Karpas-422 (cell line): Measurements from ENCODE around the gene PLCG1. TPM values are rescaled to one million over a fixed set of nuclear protein-coding genes. Genes with fewer than 3 reads are reported as not detected.
A peak's percentile ranks its signal among the peaks of the same experiment; 100 is the strongest.

Source experiments
- DNase-seq: peaks from one replicate; pipeline ENCODE4 v3.0.0-alpha.2; 2015
- H2AFZ ChIP-seq: fragments of 200-600 bp; sonication (generic); 2 replicates; pipeline ENCODE4 v1.6.1; 2014; ENCODE audit warnings: antibody characterized with exemption, low read length, mixed read lengths
- H3K27ac ChIP-seq: fragments of 200-600 bp; sonication (generic); 2 replicates; pipeline ENCODE4 v1.5.1; 2014; ENCODE audit warnings: mild to moderate bottlenecking, low read length, moderate library complexity
- H3K27me3 ChIP-seq: fragments of 200-600 bp; sonication (generic); 2 replicates; pipeline ENCODE4 v1.6.1; 2014; ENCODE audit warnings: low read length, mixed read lengths
- H3K36me3 ChIP-seq: fragments of 200-600 bp; sonication (generic); 2 replicates; pipeline ENCODE4 v1.6.1; 2014; ENCODE audit warnings: low read length, mixed read lengths; ENCODE audit not compliant: insufficient read depth
- H3K4me1 ChIP-seq: fragments of 200-600 bp; sonication (generic); 2 replicates; pipeline ENCODE4 v1.6.1; 2014; ENCODE audit warnings: mild to moderate bottlenecking, low read length, mixed read lengths
- H3K4me2 ChIP-seq: fragments of 200-600 bp; sonication (generic); 2 replicates; pipeline ENCODE4 v1.6.1; 2014; ENCODE audit warnings: low read length, low read depth, mild to moderate bottlenecking; ENCODE audit not compliant: poor library complexity, severe bottlenecking
- H3K4me3 ChIP-seq: fragments of 200-600 bp; sonication (generic); 2 replicates; pipeline ENCODE4 v1.5.1; 2014; ENCODE audit warnings: mild to moderate bottlenecking, antibody characterized with exemption, low read length, mixed read lengths
- H3K79me2 ChIP-seq: fragments of 200-600 bp; sonication (generic); 2 replicates; pipeline ENCODE4 v1.6.1; 2014; ENCODE audit warnings: mild to moderate bottlenecking, low read length, mixed read lengths
- H3K9ac ChIP-seq: fragments of 200-600 bp; sonication (generic); 2 replicates; pipeline ENCODE4 v1.6.0; 2014; ENCODE audit warnings: low read length
- H3K9me2 ChIP-seq: fragments of 200-600 bp; sonication (generic), shearing (Covaris generic); replicated peaks from 2 replicates; pipeline ENCODE4 v1.6.0; 2014; ENCODE audit warnings: mild to moderate bottlenecking, low read length, moderate library complexity; ENCODE audit not compliant: insufficient read depth
- H3K9me3 ChIP-seq: fragments of 300-700, 200-600 bp; sonication (generic); 2 replicates; pipeline ENCODE4 v1.6.1; 2014; ENCODE audit warnings: low read length, mixed read lengths
- H4K20me1 ChIP-seq: fragments of 200-600 bp; sonication (generic); 2 replicates; pipeline ENCODE4 v1.6.1; 2014; ENCODE audit warnings: mild to moderate bottlenecking, antibody characterized with exemption, low read length, low read depth; ENCODE audit not compliant: insufficient read depth
- total RNA-seq: library from RNA; depleted of rRNA; stranded (reverse); fragments of >200 nt; shearing (Covaris generic); gene quantifications from 2 replicates; pipeline ENCODE4 v1.2.3, GENCODE V29; 2014; ENCODE audit warnings: low replicate concordance; rRNA removed

PLCG1 gene
- total RNA-seq: 48.6 and 69.0 TPM in 2 replicates

DNA sequence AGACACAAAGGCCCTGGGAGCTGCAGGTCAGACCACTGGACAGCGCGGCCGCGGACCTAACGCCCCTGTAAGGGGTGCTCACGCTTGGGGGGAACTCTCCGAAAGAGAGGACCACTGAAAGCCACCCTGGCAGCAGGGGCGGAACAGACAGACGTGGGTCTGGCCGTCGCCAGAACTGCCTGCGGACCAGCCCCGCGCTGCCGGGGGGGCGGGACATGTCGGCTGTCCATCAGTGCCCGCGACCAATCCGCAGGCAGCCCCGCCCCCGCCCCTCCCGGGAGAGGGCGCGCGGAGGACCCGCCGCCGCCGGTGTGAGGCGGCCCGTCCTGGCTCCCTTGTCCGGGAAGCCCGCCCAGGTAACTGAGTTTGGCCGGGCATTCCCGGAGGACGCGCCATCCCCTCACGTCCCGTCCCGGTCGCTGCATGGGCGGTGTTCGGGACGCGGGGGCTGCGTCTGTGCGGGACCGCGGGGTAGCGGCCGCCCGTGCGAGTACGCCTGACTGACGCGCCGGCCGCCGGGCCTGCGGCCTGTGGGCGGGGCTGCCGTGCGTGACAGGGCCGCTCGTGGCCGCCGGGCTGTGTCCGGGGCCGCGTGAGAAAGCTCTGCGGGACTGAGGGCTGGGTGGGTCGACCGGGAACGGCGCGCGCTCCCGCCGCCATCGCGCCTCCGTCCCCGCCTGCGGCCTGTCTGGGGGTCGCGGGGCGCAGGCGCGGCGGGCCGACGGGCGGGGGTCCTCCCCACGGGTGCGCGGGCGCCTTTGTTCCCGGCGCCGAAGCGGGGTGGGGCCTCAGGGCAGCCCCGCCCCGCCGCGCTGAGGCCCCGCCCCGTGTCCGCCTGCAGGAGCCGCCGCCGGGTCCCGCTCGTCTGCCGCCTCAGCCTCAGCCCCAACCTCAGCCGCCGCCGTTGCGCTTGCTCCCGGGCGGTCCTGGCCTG is at the start of gene PLCG1:
PLCG1 (plus strand) TSS at position 864 of the 934 bp plus-strand sequence. CDS start 99 bp downstream, outside the sequence.
- no peaks in the 10 kb centered on the region for H3K9me2 ChIP-seq
- H3K27ac ChIP-seq: peak within 1 kb of the TSS; percentile 86
- DNase-seq: peak; percentile 95
- H3K4me1 ChIP-seq: peaks cover 72% of the 10 kb centered on the region
- H3K4me2 ChIP-seq: peak within 1 kb of the TSS; percentile 94
- peaks cover 4% of the 10 kb centered on the region; the same call in 1 of the 2 replicates for H4K20me1 ChIP-seq
- no peaks in the 10 kb centered on the region for H3K27me3 ChIP-seq
- H3K9ac ChIP-seq: peak within 1 kb of the TSS; percentile 91
- H3K4me3 ChIP-seq: peak within 1 kb of the TSS; percentile 85
- no peaks in the 10 kb centered on the region for H3K36me3 ChIP-seq
- H3K9me3 ChIP-seq: no peaks in the 10 kb centered on the region
- H2AFZ ChIP-seq: peak within 1 kb of the TSS; percentile 51; the same call in 1 of the 2 replicates
- H3K79me2 ChIP-seq: peaks cover 46% of the 10 kb centered on the region

DNA sequence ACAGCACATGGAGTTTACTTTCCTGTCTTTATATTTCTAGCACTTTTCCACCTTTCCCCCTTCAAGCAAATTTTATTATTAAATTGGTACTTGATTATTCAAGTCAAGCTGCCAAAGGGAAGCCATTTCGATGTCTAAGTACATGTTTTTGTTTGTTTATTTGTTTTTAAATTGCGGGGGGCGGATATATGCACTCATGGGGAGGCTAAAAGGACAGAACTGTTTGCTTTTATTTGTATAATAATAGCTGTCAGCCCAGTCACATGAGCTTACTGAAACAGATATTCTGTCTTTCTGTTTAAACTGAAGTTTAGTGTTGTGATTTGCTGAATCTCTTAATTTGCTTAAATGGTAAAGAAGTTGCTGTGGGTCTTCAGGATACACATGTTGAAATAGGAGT is 49.6 kb upstream of the PLCG1 start:
- no peak overlapping the region for H3K4me3 ChIP-seq
- H3K9ac ChIP-seq: no peak overlapping the region
- no peak for DNase-seq
- H3K4me2 ChIP-seq: no peak overlapping the region
- H3K79me2 ChIP-seq: peaks cover 40% of the 10 kb centered on the region
- H3K9me2 ChIP-seq: no peaks in the 10 kb centered on the region
- 0 out of 2 replicates have a peak, but pooled peaks cover 6% of the 10 kb centered on the region for H4K20me1 ChIP-seq
- no peaks in the 10 kb centered on the region for H3K4me1 ChIP-seq
- peaks cover 78% of the 10 kb centered on the region for H3K36me3 ChIP-seq
- H3K27ac ChIP-seq: no peak overlapping the region
- no peaks in the 10 kb centered on the region for H3K9me3 ChIP-seq
- no peak overlapping the region for H2AFZ ChIP-seq
- no peaks in the 10 kb centered on the region for H3K27me3 ChIP-seq

DNA sequence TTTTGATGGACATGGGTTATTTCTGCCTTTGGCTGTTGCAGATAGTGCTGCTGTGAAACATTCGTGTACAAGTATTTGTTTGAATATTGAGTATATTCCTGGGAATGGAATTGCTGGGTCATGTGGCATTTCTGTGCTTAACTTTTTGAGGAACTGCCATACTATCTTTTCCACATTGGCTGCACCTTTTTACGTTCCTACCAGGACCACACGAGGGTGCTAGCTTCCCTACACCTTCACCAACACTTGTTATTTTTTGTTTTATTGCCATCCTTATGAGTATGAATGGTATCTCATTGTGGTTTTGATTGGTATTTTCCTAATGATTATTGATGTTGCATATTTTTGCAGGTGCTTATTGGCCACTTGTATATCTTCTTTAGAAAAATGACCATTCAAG is 47.8 kb upstream of the PLCG1 start:
- no peak overlapping the region for H3K4me2 ChIP-seq
- H3K9me2 ChIP-seq: no peaks in the 10 kb centered on the region
- peaks cover 73% of the 10 kb centered on the region for H3K36me3 ChIP-seq
- no peaks in the 10 kb centered on the region for H3K9me3 ChIP-seq
- H2AFZ ChIP-seq: no peak overlapping the region
- no peaks in the 10 kb centered on the region for H3K27me3 ChIP-seq
- H3K4me3 ChIP-seq: no peak overlapping the region
- 0 out of 2 replicates have a peak, but pooled peaks cover 6% of the 10 kb centered on the region for H4K20me1 ChIP-seq
- peaks cover 34% of the 10 kb centered on the region for H3K79me2 ChIP-seq
- DNase-seq: no peak
- H3K9ac ChIP-seq: no peak overlapping the region
- no peaks in the 10 kb centered on the region; the same call in 1 of the 2 replicates for H3K4me1 ChIP-seq
- no peak overlapping the region for H3K27ac ChIP-seq

DNA sequence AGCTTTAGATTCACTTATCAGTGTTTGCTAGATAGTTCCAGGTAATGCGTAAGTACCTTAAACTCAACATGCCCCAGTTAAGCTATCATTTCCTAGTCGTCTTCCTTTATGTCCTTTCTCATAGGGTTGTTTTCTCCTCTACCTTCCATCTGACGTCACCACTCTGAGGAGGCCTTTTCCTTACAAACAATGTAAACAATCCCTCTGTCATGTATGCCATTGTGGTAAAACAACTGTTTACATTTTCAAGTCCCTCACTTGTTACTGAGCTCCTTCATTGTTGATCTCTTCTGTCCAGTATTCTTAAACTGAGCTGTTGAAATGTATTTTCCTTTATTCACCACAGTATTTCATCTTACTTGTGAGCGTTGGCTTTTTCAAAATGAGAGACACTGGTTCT is 45.4 kb upstream of the PLCG1 start:
- DNase-seq: no peak
- Histone ChIP-seq H4K20me1 (0 out of 2 replicates have a peak, but pooled peaks cover 3% of the 10 kb centered on the region), H3K9me2 (no peaks in the 10 kb centered on the region), H3K9ac (no peak overlapping the region), H3K36me3 (peaks cover 74% of the 10 kb centered on the region), H3K27ac (peak overlapping the region; percentile 2; the same call in 1 of the 2 replicates), H3K4me3 (no peak overlapping the region), H3K4me2 (no peak overlapping the region), H2AFZ (no peak overlapping the region), H3K79me2 (peaks cover 36% of the 10 kb centered on the region), H3K9me3 (no peaks in the 10 kb centered on the region), H3K27me3 (no peaks in the 10 kb centered on the region), H3K4me1 (peaks cover 4% of the 10 kb centered on the region; the same call in 1 of the 2 replicates)

DNA sequence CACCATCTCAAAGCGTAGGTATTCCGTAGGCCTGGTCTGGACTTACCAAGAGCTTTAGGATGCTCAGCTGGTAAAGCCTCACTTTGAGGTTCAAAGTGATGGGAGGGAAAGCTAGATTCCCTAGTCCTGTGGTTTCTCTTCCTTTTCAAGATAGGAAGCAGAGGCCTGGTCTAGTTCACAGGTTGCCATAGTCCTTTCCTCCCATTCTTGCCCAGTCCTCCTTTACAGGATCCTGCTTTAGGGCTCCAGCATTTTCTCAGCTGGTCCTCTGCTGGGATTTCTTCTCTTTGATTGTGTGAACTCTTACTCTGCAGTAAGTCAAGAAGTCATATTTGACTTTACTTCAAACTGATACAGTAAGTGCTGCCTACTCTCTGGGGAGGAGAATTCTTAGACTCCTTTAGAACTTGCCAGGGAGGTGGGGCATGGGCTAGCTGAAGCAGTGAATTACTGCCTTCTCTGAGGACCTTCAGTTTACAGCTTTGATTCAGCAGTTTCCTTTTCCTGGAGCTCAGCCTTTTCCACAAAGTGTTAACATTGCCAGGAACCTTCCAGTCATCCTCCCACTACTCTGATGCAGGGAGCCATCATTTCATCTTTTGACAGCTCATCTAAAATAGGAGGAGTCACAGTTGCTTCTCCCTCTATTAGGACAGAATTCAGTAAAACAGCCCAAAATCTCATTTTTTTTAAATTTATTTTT is 42.8 kb upstream of the PLCG1 start:
- Histone ChIP-seq H2AFZ (no peak overlapping the region), H3K9ac (no peak overlapping the region), H3K27me3 (no peaks in the 10 kb centered on the region), H4K20me1 (no peaks in the 10 kb centered on the region), H3K27ac (peak overlapping the region; percentile 38), H3K4me2 (no peak overlapping the region), H3K4me3 (no peak overlapping the region), H3K36me3 (peaks cover 79% of the 10 kb centered on the region), H3K79me2 (peaks cover 46% of the 10 kb centered on the region), H3K9me3 (no peaks in the 10 kb centered on the region), H3K4me1 (peaks cover 9% of the 10 kb centered on the region; the same call in 1 of the 2 replicates), H3K9me2 (no peaks in the 10 kb centered on the region)
- no peak for DNase-seq

DNA sequence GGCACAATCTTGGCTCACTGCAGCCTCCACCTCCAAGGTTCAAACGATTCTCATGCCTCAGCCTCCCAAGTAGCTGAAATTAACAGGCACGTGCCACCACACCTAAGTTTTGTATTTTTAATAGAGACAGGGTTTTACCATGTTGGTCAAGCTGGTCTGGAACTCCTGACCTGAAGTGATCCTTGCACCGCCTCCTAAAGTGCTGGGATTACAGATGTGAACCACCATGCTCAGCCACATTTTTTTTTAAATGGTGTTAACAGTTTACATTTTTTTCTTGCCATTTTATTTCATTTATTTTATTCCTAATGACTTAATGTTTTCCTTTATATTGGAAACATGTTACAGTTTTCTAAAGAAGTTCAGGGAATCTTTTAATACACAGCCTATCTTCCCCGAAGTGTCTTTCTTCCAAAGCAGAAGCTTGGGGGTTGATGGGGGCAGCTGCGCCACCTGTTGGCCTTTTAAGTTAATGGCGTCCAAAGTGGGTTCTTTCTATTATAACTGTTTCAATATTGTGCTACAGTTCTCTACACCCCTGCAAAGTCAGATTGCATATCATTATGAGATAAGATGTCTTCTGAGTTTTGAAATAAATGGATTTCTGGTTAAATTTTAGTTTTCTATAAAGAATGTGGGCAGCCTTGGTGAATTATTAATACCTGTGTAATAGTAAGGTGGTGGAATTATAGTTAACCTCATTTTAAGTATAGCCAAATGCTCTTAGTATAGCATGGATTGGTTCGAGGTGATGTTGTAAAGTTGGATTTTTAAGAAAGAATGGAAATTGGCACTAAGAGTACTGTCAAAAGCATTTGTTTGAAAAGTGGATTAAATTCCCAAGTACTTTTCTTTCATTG is 42.0 kb upstream of the PLCG1 start:
- peak overlapping the region; percentile 38 for H3K27ac ChIP-seq
- peaks cover 46% of the 10 kb centered on the region for H3K79me2 ChIP-seq
- no peak overlapping the region for H3K4me3 ChIP-seq
- H3K4me2 ChIP-seq: no peak overlapping the region
- H3K9me3 ChIP-seq: no peaks in the 10 kb centered on the region
- DNase-seq: peak; percentile 80
- no peaks in the 10 kb centered on the region for H3K27me3 ChIP-seq
- no peaks in the 10 kb centered on the region for H4K20me1 ChIP-seq
- no peaks in the 10 kb centered on the region for H3K9me2 ChIP-seq
- H3K9ac ChIP-seq: no peak overlapping the region
- peaks cover 9% of the 10 kb centered on the region; the same call in 1 of the 2 replicates for H3K4me1 ChIP-seq
- H3K36me3 ChIP-seq: peaks cover 84% of the 10 kb centered on the region
- no peak overlapping the region for H2AFZ ChIP-seq

DNA sequence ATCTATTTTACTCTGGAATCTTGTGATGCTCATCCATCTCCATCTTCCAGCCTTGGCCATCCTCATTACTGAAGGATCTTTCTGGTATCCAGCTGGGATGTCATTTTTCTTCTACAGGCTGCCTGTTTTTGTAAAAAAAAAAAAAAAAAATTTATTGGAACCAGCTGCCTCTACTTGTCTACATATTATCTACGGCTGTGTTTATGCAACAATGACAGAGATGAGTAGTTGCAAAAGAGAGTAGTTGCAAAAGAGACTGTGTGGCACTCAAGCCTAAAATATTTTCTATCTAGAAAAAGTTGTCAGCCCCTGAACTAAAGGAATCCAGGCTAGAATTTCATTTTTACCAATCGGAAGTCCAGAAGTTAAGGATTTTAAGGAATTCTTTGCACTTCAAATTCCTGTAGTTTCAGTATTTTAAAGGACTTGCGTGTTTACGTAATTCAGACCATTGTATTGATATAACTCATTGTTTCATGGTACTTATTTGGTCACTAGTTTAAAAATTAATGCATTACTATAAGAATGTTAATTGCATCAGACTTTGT is 38.6 kb upstream of the PLCG1 start:
- peaks cover 34% of the 10 kb centered on the region for H3K79me2 ChIP-seq
- H3K9ac ChIP-seq: no peak overlapping the region
- no peak overlapping the region for H3K4me2 ChIP-seq
- H3K27ac ChIP-seq: peak overlapping the region; percentile 19; the same call in 1 of the 2 replicates
- no peak for DNase-seq
- H3K9me2 ChIP-seq: no peaks in the 10 kb centered on the region
- no peak overlapping the region for H2AFZ ChIP-seq
- peaks cover 86% of the 10 kb centered on the region for H3K36me3 ChIP-seq
- no peaks in the 10 kb centered on the region for H3K9me3 ChIP-seq
- no peaks in the 10 kb centered on the region for H4K20me1 ChIP-seq
- no peaks in the 10 kb centered on the region for H3K27me3 ChIP-seq
- no peak overlapping the region for H3K4me3 ChIP-seq
- H3K4me1 ChIP-seq: peaks cover 9% of the 10 kb centered on the region; the same call in 1 of the 2 replicates
